Measurements from ENCODE around the gene CKAP2L. TPM values are rescaled to one million over a fixed set of nuclear protein-coding genes. Genes with fewer than 3 reads are reported as not detected.

The CKAP2L gene
- total RNA-seq, 1 donor from 2014 or later, result 5.1 TPM

- Mint-ChIP-seq H3K36me3 (ENCODE audit: low read depth) (no peaks in the 10 kb centered on the region), H3K27ac (ENCODE audit: unreplicated experiment) (no peak overlapping the region), H3K9me3 (ENCODE audit: low read depth) (peaks cover 3% of the 10 kb centered on the region), H3K4me1 (ENCODE audit: low read depth) (peaks cover 5% of the 10 kb centered on the region), H3K4me3 (ENCODE audit: unreplicated experiment) (no peak overlapping the region), H3K27me3 (ENCODE audit: low read depth) (peaks cover 4% of the 10 kb centered on the region)
- no peak for DNase-seq (ENCODE audit: low spot score)
- TF ChIP-seq CTCF (IDR thresholded peaks at IDR 0.05), result no peak
Measured at GRCh38 chr2:112714836-112715631, 49.4 kb downstream of the CKAP2L start.

- Mint-ChIP-seq H3K4me3 (ENCODE audit: unreplicated experiment) (no peak overlapping the region), H3K9me3 (ENCODE audit: low read depth) (peaks cover 3% of the 10 kb centered on the region), H3K4me1 (ENCODE audit: low read depth) (peaks cover 5% of the 10 kb centered on the region), H3K27me3 (ENCODE audit: low read depth) (peaks cover 6% of the 10 kb centered on the region), H3K27ac (ENCODE audit: unreplicated experiment) (no peak overlapping the region), H3K36me3 (ENCODE audit: low read depth) (no peaks in the 10 kb centered on the region)
- TF ChIP-seq CTCF (IDR thresholded peaks at IDR 0.05), result no peak
- DNase-seq (ENCODE audit: low spot score), result no peak
Measured at GRCh38 chr2:112714331-112714730, 50.1 kb downstream of the CKAP2L start.

- no peaks in the 10 kb centered on the region for H3K36me3 Mint-ChIP-seq (ENCODE audit: low read depth)
- peaks cover 3% of the 10 kb centered on the region for H3K9me3 Mint-ChIP-seq (ENCODE audit: low read depth)
- H3K27me3 Mint-ChIP-seq (ENCODE audit: low read depth), result peaks cover 6% of the 10 kb centered on the region
- no peak overlapping the region for H3K4me3 Mint-ChIP-seq (ENCODE audit: unreplicated experiment)
- no peak for TF ChIP-seq CTCF (IDR thresholded peaks at IDR 0.05)
- peaks cover 5% of the 10 kb centered on the region for H3K4me1 Mint-ChIP-seq (ENCODE audit: low read depth)
- DNase-seq (ENCODE audit: low spot score), result no peak
- no peak overlapping the region for H3K27ac Mint-ChIP-seq (ENCODE audit: unreplicated experiment)
Measured at GRCh38 chr2:112713926-112714325, 50.5 kb downstream of the CKAP2L start.

GRCh38 chr2:112713585-112713925 lies 50.9 kb downstream of the CKAP2L start:
- Mint-ChIP-seq H3K4me3 (ENCODE audit: unreplicated experiment) (no peak overlapping the region), H3K27me3 (ENCODE audit: low read depth) (peaks cover 4% of the 10 kb centered on the region), H3K36me3 (ENCODE audit: low read depth) (no peaks in the 10 kb centered on the region), H3K27ac (ENCODE audit: unreplicated experiment) (no peak overlapping the region), H3K9me3 (ENCODE audit: low read depth) (peaks cover 3% of the 10 kb centered on the region), H3K4me1 (ENCODE audit: low read depth) (peaks cover 5% of the 10 kb centered on the region)
- no peak for DNase-seq (ENCODE audit: low spot score)
- no peak for TF ChIP-seq CTCF (IDR thresholded peaks at IDR 0.05)

GRCh38 chr2:112712903-112713584 lies 51.4 kb downstream of the CKAP2L start:
- Mint-ChIP-seq H3K9me3 (ENCODE audit: low read depth) (peaks cover 3% of the 10 kb centered on the region), H3K27ac (ENCODE audit: unreplicated experiment) (no peak overlapping the region), H3K36me3 (ENCODE audit: low read depth) (no peaks in the 10 kb centered on the region), H3K27me3 (ENCODE audit: low read depth) (peaks cover 4% of the 10 kb centered on the region), H3K4me3 (ENCODE audit: unreplicated experiment) (no peak overlapping the region), H3K4me1 (ENCODE audit: low read depth) (peaks cover 5% of the 10 kb centered on the region)
- no peak for DNase-seq (ENCODE audit: low spot score)
- no peak for TF ChIP-seq CTCF (IDR thresholded peaks at IDR 0.05)

Data from chondrocyte (in vitro differentiated cells).